ENCODE measurements around the gene MCOLN2.

The MCOLN2 gene
- long read RNA-seq: 0 reads

DNA sequence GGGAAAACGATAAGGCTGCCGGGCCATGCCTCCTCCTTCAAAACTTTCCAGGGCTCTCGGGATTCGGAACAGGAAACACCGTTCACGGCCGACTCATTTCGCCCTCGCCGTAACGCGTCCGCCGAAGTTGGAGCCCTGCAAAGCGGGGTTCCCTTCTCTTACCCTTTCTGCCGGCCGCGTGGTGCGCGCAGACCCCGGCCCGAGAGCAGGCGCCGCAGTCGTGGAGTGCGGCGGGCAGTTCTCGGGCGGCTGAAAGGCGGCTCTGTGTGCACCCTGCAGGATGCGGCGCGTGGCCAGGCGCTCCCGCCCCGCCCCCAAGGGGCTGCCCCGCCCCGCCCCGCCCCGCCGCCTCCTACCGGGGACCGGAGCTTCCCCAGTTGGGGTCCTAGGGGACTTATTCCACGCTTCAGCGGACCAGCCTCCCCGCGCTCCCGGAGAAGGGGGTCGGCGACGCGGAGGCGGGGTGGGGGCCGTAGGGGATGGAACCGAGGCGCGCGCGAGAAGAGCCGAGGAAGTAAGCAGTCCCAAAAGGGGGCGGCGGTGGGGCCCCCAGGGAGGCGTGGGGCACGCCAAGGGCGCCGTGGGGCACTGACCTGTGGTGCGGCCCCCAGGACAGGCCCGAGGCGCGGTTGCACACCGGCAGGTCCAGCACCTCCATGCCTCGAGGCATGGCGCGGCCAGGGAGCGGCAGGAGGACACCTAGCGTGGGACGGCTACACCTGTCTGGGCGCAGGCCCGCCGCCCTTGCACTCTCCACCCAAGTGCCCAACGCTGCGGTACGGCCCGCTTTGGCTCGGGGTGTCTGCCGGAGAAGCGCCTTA, at the start of gene MCOLN2:
Gene MCOLN2, minus strand, starts transcription at position 268 of the 821 bp plus-strand sequence. Its CDS starts 241 bp downstream, at position 27.
- TF ChIP-seq SPI1 (IDR thresholded peaks at IDR 0.05; ENCODE audit: borderline replicate concordance, low read depth) (no peak), REST (IDR thresholded peaks at IDR 0.05; ENCODE audit: insufficient replicate concordance, low read depth) (no peak), POLR2AphosphoS5 (IDR thresholded peaks at IDR 0.05; ENCODE audit: low read depth) (no peak), CTCF (IDR thresholded peaks at IDR 0.05; ENCODE audit: insufficient read depth, low read length) (no peak), GABPA (IDR thresholded peaks at IDR 0.05; ENCODE audit: low read depth) (no peak)
- H3K27ac ChIP-seq (replicated peaks): no peak within 1 kb of the TSS
- no peak for DNase-seq (ENCODE audit: low read depth in 1 of 2, low spot score in 1 of 2)
- H3K4me3 ChIP-seq (replicated peaks; ENCODE audit: insufficient read depth, low read length): peak within 1 kb of the TSS; percentile 37
- peaks cover 31% of the 10 kb centered on the region for H3K27me3 ChIP-seq (ENCODE audit: insufficient read depth, poor library complexity, severe bottlenecking)

DNA sequence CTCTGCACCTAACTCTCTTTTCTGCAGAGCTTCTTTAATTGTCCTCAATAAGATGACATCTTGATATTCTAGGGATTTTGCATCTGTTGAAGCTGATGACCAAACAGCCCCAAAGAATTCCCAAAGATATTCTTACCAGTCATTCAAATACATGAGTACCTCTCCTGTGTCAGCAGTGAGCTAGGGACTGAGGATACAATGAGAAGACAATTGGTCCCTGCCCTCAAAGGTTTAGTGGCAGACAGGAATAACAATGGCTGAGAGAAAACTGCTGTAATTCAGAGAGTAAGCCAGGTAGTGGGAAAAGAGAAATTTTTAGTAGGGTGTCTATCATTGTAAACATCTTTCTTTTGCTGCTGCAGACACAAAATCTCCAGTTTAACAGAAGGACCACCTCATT, 45.5 kb upstream of the MCOLN2 start:
- DNase-seq (ENCODE audit: low read depth in 1 of 2, low spot score in 1 of 2): no peak
- H3K4me3 ChIP-seq (replicated peaks; ENCODE audit: insufficient read depth, low read length): no peak overlapping the region
- peaks cover 25% of the 10 kb centered on the region for H3K27me3 ChIP-seq (ENCODE audit: insufficient read depth, poor library complexity, severe bottlenecking)
- TF ChIP-seq POLR2AphosphoS5 (IDR thresholded peaks at IDR 0.05; ENCODE audit: low read depth) (no peak), REST (IDR thresholded peaks at IDR 0.05; ENCODE audit: insufficient replicate concordance, low read depth) (no peak), SPI1 (IDR thresholded peaks at IDR 0.05; ENCODE audit: borderline replicate concordance, low read depth) (no peak), GABPA (IDR thresholded peaks at IDR 0.05; ENCODE audit: low read depth) (no peak), CTCF (IDR thresholded peaks at IDR 0.05; ENCODE audit: insufficient read depth, low read length) (no peak)
- no peak overlapping the region for H3K27ac ChIP-seq (replicated peaks)

DNA sequence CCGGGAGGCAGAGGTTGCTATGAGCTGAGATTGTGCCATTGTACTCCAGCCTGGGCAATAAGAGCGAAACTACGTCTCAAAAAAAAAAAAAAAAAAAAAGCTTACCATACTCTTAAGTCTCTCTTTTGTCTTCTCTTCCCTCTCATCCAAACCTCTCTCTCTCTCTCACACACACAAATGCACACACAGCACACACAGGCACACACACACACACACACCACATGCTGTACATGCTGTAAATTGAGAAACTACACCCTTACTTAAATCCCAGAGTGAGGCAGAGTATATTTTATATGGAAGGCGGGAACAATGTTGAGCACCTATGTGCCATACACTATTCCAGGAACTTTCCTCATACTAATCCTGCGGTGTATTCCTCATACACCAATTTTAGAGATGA, 44.9 kb upstream of the MCOLN2 start:
- no peak overlapping the region for H3K4me3 ChIP-seq (replicated peaks; ENCODE audit: insufficient read depth, low read length)
- no peak overlapping the region for H3K27ac ChIP-seq (replicated peaks)
- no peak for DNase-seq (ENCODE audit: low read depth in 1 of 2, low spot score in 1 of 2)
- TF ChIP-seq REST (IDR thresholded peaks at IDR 0.05; ENCODE audit: insufficient replicate concordance, low read depth) (no peak), CTCF (IDR thresholded peaks at IDR 0.05; ENCODE audit: insufficient read depth, low read length) (no peak), SPI1 (IDR thresholded peaks at IDR 0.05; ENCODE audit: borderline replicate concordance, low read depth) (no peak), GABPA (IDR thresholded peaks at IDR 0.05; ENCODE audit: low read depth) (no peak), POLR2AphosphoS5 (IDR thresholded peaks at IDR 0.05; ENCODE audit: low read depth) (no peak)
- peaks cover 19% of the 10 kb centered on the region for H3K27me3 ChIP-seq (ENCODE audit: insufficient read depth, poor library complexity, severe bottlenecking)
